NCI-H187 treated with DMSO at 0.1 percent for 48 hours (cell line): ENCODE results near the gene ATP2B2.

Source experiments
- DNase-seq: peaks from one replicate; lab custom pipeline; 2025; lab: John Stamatoyannopoulos, UW

Gene ATP2B2

GRCh38 chr3:10363935-10364334, 141.5 kb downstream of the ATP2B2 start:
- no peak for DNase-seq

- no peak for DNase-seq
These were observed 144.0 kb downstream of the ATP2B2 start for GRCh38 chr3:10361375-10361774.

- DNase-seq = no peak
These were observed 144.9 kb downstream of the ATP2B2 start for GRCh38 chr3:10360478-10360877.

GRCh38 chr3:10359761-10360161, 145.6 kb downstream of the ATP2B2 start:
- DNase-seq = no peak

- no peak for DNase-seq
These were observed 146.9 kb downstream of the ATP2B2 start for GRCh38 chr3:10358309-10358980.

GRCh38 chr3:10357592-10358308, 147.6 kb downstream of the ATP2B2 start:
- DNase-seq = no peak

- DNase-seq = no peak
These were observed 148.3 kb downstream of the ATP2B2 start for GRCh38 chr3:10357095-10357494.

- no peak for DNase-seq
These were observed 148.9 kb downstream of the ATP2B2 start for GRCh38 chr3:10356461-10356981.

- no peak for DNase-seq
These were observed 150.9 kb downstream of the ATP2B2 start for GRCh38 chr3:10354361-10355015.

- no peak for DNase-seq
These were observed 151.6 kb downstream of the ATP2B2 start for GRCh38 chr3:10353661-10354360.

GRCh38 chr3:10353160-10353559, 152.2 kb downstream of the ATP2B2 start:
- DNase-seq = no peak

GRCh38 chr3:10352146-10352911, 153.1 kb downstream of the ATP2B2 start:
- no peak for DNase-seq

- DNase-seq = no peak
These were observed 154.2 kb downstream of the ATP2B2 start for GRCh38 chr3:10351013-10351735.

GRCh38 chr3:10350324-10350985, 154.9 kb downstream of the ATP2B2 start:
- no peak for DNase-seq

GRCh38 chr3:10349801-10350200, 155.6 kb downstream of the ATP2B2 start:
- no peak for DNase-seq

- DNase-seq = no peak
These were observed 157.0 kb downstream of the ATP2B2 start for GRCh38 chr3:10348404-10348721.

- no peak for DNase-seq
These were observed 157.6 kb downstream of the ATP2B2 start for GRCh38 chr3:10347648-10348403.

- DNase-seq = no peak
These were observed 159.5 kb downstream of the ATP2B2 start for GRCh38 chr3:10345911-10346310.

- DNase-seq = no peak
These were observed 160.3 kb downstream of the ATP2B2 start for GRCh38 chr3:10344944-10345575.
